ENCODE measurements around the gene CMC4.
A peak's percentile ranks its signal among the peaks of the same experiment; 100 is the strongest.

Gene CMC4, protein sequence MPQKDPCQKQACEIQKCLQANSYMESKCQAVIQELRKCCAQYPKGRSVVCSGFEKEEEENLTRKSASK

DNA sequence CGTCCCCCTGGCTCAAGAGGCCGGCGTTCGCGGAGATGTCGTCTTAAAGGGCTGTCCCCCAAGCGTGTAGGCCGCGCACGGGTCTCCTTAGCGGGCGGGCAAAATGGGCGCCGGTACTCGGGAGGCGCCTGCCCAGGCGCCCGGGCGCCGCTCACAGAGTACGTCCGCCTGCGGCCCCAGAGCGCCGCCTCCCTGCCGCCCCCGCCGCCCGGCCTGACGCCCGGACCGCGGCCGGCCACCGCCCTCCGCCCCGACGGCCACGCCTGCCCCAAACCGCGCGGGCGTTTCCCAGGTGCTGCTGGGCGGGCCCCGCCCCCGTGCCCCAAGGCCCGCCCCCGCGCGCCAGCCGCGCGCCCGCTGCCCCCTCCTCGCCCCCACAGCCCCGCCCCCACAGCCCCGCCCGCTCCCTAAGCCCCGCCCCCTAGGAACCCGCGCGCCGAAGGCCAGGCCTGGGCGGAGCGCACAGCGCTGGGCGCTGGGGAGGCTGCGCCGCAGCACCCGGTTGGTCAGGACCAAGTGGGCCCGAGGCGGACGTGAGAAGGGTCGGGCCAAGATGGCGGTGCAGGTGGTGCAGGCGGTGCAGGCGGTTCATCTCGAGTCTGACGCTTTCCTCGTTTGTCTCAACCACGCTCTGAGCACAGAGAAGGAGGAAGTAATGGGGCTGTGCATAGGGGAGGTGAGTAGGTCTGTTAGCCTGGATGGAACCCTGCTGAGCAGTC lies at the start of gene CMC4, which contains the start of the genes BRCC3 and MTCP1:
TSS of gene CMC4 (minus strand) at position 162 of the 719 bp plus-strand sequence. CDS start 7,113 bp downstream, outside the sequence.
TSS of gene BRCC3 (plus strand) at position 534 of the 719 bp plus-strand sequence. CDS start at position 554, 20 bp downstream.
TSS of gene MTCP1 (minus strand) at position 162 of the 719 bp plus-strand sequence. CDS start 5,126 bp downstream, outside the sequence.
- peak; percentile 68 to 73 for DNase-seq (ENCODE audit: low read depth in 2 of 2)

DNA sequence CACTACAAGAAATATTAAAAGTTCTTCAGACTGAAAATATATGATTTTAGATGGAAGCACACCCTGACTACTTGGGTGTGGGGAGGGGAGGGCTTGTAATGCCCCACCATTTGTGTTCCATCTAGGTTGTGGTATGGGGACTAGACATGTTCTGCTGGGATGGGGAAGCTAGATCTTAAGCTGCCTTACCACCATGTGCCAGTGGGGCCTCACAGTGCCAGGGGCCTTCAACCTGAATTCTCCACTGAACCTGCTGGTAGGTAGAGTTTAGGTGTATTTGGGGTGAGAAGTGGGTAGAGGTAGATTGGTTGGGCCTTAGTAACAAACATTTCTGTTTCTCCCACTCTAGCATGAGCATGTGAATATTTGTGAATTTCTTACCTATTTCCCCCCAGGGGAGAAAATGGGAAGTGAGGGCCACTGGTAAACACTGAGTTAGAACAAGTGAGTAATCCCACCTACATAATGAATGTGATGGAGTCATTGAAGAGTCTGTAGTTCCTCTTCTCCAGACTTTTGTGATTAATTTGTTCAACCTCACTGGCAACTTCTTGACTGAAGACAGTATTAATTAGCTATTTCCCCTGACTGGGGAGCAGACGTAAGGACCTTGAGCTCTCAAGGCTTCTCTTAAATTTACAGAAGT lies 44.4 kb upstream of the CMC4 start:
- no peak for DNase-seq (ENCODE audit: low read depth in 2 of 2)

DNA sequence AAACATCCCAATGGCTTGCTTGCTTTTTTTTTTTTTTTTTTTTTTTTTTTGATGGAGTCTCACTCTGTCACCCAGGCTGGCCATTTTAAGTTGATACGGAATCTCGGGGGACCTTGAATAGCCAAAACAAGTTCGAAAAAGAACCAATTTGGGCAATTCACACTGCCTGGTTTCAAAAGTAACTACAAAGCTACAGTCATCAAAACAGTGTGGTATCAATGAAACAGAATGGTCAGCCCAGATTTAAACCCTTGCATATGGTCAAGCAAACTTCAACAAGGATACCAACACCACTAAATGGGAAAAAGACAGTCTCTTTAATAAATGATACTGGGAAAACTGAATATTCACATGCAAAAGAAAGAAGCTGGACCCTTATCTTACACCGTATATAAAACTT lies 42.2 kb upstream of the CMC4 start:
- DNase-seq (ENCODE audit: low read depth in 2 of 2), result no peak

DNA sequence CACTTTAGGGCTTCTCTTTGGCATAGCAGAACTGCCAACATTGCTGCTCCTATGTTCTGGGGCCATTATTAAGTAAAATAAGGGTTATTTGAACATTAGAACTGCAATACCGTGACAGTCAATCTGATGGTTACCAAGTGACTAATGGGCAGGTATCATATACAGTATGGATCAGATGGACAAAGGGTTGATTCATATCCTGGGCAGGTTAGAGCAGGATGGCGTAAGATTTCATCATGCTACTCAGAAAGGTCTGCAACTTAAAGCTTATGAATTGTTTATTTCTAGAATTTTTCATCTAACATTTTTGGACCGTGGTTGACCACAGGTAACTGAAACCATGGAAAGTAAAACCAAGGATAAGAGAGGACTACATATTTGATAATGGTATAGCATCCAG lies 41.2 kb upstream of the CMC4 start:
- no peak for DNase-seq (ENCODE audit: low read depth in 2 of 2)

DNA sequence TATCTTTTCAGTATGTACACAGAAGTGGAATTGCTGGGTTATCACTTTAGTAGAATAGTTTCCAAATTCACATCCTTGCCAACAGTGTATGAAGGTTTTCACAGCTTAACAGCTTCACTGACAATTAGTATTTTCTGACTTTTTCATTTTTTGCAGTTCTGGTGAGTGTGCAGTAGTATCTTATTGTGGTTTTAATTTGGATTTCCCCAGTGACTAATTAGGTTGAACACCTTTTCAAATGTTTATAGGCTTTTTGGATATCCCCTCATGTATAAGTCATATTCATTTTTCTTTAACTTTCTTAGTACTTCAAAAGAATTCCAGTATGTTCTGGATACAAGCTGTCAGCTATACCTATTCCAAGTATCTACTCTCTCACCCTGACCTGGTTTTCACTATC lies 37.5 kb upstream of the CMC4 start:
- no peak for DNase-seq (ENCODE audit: low read depth in 2 of 2)

DNA sequence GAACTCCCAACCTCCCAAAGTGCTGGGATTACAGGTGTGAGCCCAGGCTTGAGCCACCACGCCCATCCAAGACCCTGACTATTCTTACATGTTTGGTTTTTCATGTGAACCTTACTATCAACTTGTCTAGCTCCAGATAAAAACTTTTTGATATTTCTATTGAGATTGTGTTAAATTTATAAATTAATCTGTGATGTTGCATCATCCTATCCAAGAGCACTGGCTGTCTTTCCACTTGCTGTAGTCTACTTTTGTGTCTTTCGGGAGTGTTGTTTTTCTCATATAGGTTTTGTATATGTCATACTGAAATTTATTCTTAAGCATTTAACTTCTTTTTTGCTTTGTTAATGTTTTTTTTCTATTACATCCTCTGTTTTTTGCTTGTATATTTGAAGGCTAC lies 35.0 kb upstream of the CMC4 start:
- no peak for DNase-seq (ENCODE audit: low read depth in 2 of 2)

DNA sequence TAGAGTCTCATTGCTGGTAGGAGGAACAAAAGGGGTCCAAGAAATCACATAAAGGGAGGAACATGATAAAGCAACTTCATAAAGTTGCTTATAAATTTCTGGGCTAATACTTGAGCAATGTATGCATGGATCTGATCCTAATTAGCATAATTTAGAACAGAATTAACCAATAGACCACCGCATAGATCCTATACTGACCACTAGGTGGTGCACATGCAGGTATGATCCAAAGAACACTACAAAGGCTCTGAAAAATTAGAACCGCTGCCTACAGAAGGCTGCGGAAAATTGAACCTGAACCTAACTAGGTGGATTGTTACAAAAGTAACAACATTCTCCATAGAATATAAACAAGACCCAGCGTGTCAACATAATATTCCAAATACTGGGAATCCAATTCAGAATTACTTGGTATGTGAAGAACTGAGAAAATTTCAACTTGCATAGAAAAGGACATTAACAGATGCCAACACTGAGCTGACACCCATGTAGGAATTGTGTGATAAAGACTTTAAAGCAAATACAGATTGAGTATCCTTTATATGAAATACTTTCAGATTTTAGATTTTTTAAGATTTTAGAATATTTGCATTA lies 23.6 kb upstream of the CMC4 start:
- DNase-seq (ENCODE audit: low read depth in 2 of 2), result no peak

DNA sequence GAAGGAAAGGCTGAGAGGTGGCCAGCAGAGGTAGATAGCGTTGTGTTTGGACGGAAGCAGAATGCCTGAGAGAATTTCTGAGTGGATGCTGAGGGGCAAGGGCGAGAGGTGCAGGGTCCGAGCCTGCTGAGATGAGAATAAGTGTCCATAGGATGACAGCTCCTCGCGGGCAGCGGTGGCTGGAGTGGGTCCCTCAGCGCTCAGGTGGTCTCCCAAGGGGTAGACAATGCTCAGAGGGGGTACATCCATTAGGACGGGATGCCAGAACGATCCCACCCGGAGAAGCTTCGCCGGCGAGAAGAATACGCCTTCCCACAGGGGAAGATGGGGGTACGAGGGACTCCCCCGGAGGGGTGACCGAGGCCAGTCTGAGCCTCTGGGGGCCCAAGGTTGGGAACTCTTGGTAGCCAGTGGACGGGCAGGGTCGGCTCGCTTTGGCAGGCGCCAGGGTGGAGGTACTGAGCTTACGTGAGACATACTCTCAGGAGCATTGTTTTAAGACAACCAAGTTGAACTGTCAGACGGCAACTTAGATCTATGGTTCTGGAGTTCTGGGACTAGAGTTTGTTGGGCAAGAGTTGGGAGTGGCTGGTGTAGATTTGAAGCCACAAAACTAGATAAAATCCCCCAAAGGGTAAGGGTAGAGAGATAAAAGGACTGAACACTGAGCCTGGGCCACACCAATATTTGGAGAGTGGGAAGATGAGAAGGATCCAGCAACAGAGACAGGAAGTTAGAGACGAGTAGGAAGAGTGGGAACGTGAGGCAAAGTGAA lies 16.2 kb upstream of the CMC4 start:
- DNase-seq (ENCODE audit: low read depth in 2 of 2), result no peak

DNA sequence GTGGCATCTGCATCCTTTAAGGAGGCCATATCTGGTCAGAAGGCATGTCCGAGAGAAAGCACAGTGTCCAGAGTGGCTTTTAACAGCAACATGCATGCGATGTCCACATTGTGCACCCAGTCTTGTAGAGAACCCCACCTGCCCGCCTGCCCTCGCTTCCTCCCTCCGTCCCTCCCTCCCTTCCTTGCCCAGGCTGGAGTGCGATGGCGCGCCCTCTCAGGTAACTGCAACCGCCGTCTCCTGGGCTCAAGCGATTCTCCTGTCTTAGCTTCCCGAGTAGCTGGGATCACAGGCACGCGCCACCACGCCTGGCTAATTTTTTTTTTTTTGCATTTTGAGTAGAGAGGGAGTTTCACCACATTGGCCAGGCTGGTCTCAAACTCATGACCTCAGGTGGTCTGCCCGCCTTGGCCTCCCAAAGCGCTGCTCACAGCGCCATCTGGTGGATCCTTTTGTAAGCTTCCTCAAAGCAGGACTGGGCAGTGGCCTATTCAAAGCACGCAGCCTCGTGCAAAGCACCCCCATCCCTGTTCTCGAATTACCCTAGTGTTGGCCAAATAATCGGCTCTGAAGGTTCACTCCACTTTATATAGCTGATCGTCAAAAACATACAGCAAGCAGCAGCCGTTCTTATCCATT lies 15.4 kb upstream of the CMC4 start:
- no peak for DNase-seq (ENCODE audit: low read depth in 2 of 2)

DNA sequence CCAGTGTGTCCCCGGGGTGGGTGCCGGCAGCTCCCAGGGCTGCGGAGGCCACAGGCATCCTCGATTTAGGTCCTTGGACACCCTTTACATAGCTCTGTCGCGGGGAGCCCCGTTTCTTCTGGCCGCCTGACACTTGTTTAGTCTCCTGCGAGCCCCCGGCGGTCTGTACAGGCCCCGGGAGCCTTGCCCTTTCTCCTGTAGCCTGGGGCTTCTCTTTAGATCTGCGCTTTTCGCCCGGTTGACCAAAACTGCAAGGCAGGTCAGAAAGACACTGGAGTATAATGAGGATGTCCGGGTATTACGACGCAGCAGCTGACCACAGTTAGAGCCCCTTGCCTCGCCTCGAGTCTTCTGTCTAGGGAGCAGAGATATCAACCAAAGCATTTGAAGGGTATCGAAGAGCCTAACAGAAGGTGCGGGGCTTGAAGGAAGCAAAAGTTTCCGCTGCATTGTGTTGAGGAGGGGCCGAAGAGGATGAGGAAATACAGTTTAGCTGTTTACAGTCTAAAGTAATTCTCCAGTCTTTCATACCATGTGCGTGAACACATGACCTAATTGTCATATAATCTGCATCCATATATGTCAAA lies 851 bp upstream of the CMC4 start:
- DNase-seq (ENCODE audit: low read depth in 2 of 2), result no peak

DNA sequence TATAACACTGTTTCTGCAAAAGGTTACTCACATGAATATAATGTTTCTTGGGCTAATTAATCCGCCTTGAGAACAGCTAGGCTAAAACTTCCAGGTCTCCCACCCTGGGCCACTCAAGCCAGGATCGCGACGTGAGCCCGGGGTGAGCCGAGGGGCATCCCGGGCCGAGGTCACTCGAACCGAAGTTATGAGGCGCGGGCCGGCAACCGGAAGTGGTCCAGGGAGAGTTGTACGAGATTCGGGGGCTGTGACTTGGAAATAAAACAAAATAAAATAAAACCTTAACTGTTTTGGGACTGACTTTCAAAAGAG lies 317 bp downstream of the CMC4 start:
- no peak for DNase-seq (ENCODE audit: low read depth in 2 of 2)

DNA sequence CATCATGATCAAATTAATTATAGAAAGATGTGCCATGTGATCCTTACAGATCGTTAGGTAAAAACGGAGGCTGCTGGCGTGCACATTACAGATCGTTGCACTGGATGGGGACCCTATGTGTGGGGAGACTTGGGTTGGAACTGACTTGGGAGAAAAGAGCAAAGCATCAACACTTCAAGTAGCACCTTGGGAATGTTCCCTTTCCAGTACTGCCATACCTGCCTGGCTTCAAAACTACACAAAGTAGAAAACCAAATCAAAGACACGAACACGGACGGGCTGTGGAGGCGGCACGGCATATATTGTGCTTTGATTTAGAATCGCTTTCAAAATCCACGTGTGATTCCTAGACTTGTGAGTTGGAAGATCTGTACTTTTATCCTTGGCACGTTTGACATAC lies 898 bp downstream of the CMC4 start:
- no peak for DNase-seq (ENCODE audit: low read depth in 2 of 2)

DNA sequence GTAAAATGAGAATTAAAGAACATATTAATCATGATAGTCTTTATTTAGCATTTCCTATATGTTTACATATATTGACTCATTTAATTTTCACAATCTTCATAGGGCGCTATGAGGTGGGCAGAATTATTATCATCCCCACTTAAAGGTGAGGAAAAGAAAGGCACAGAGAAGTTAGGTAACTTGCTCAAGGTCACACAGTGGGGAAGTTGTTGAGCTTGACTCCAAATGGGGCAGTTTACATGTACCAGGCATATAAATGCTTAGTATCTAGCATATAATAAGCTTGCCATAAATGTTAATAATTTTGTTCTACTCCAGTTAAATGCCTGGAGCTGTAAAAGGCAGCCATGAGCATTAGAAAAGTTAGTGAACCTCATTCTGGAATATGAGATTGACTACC lies 1.5 kb downstream of the CMC4 start:
- DNase-seq (ENCODE audit: low read depth in 2 of 2), result no peak

DNA sequence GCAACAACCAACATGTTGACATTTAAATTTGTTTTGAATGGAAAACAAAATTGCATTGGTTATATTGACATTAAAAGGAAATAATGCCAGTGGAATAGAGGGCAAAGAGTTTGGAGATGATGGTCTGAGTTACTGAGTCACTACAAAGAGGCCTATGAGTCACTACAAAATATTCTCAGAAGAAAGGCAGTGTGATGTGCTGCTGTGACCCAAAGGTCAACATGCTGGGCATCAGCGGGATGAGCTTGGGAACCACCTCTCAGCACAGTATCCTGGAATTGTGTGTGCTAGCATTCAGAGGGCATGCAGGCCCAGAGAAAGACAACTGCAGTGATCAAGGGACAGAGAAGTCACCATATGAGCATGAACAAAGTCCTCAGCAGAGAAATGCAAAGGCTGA lies 2.8 kb downstream of the CMC4 start:
- DNase-seq (ENCODE audit: low read depth in 2 of 2), result no peak

DNA sequence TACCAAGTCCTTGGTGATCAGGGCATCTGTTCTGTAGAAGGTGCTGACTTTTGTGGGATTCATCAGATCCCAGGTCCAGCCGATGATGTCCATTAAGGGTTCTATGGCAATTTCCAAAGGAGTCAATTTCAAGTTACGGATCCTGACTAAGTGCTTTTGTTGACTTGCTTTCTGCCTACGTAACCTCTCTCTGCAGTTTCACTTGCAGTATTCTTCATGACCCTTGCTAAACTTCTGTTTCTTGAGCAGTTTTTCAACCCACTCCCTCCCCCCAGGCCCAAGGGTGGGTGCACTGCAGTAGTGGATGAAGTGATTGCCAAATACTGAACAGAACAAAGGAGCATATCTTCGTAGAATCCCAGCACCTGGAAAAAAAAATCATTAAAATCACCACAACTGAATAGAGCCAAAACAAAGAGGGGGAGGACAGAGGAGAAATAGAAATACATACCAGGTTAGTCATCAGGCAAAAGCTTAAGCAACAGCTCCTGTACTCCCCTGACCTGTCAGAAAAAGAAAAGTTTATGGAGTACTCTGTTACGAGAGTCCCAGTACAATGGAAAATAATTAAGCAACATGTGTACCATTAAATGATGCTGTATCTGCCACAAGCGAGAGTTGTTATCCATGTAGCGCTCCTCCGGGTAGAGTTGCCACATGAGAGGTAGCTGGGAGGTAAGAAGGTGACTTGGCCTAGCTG lies 5.8 kb downstream of the CMC4 start:
- DNase-seq (ENCODE audit: low read depth in 2 of 2), result no peak

DNA sequence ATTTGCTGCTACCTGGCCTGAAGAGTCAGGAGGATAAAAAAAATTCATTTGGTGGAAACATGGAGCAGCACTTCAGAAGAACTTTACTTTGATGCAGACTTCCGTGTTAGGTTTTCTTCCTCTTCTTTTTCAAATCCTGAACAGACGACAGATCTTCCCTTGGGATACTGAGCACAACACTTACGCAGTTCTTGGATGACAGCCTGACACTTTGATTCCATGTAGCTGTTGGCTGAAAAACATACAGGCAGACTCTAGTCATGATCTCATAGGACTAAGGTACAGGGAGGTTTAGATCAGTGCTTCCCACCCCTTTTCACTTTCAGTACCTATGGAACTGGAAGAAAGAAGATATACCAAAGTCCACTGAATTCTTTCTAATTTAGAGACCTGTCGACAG lies 9.2 kb downstream of the CMC4 start:
- no peak for DNase-seq (ENCODE audit: low read depth in 2 of 2)

DNA sequence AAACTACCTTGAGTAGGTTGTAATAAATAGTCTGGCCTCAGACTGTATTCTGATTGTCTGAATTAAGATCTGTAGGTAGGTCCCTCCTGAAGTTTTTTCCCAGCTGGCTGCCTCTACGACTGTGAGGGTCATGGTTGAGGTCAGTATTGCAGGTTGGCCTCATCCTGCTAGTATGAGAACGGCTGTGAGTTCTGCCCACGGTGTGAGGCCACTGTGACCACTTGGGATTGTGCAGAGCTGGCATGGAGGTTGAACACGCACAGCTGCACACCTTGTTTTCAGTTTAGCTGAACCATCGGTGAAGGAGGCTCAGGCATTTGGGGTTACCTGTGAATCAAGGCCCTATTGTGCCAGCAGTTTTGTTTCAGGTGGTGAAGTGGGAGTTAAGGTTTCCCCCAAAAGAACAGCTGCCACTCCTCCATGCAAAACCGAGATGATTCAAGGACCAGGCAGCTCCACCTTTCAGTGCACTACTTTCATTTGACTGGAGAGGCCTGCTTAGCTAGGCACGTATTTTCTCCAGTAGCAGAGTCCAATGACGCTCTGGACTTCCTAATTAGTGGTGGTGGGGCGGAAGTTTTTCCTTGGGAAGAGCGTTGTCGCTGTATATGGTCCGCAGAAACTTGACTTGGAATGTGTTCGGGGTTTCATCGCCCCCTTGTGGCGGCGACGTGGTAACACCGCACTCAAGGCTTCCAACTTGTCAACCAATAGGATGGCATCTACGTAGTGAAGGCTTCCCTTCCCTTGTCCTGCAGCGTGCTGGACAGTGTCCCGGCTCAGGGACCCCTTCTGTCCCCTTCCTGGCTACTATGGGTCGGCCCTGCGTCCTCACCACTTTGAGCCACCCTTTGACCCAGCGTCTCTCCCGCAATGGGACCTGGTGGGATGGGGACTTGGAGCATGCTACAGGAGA lies 13.8 kb downstream of the CMC4 start:
- DNase-seq (ENCODE audit: low read depth in 2 of 2), result no peak

DNA sequence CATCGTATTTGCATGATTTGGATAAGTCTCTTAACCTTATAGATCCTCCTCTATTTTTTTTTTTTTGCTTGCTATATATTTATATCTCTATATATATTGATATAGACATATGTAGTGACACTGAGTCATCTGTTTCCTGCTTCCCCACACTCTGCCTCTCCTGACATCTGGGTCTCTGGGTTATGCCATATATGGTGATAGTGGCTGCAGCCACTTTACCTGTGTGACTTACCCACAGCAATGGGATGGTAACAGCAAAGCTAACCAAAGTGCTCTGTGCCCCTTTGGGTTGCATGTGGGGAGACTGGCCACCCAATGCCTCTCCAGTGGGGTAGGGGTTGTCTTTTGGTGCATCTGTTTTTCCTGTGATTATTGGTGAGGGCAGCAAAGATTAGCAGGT lies 14.5 kb downstream of the CMC4 start:
- DNase-seq (ENCODE audit: low read depth in 2 of 2), result no peak

DNA sequence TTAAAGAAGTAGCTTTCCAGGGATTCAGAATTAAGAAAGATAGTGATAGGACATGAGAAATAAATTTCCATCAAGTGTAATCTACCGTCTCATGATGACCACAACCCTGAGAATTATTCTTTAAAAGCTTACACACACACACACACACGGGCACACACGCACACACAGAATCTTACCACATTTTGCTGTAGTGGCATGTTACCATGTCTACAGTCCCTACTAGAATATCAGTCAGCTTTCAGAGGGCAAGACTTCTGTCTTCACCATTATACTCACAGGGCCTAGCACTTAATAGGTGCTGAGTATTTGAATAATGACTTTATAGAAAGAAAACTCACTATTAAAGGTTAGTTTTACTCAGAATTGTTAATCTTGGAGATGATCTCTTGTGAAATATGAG lies 15.4 kb downstream of the CMC4 start:
- DNase-seq (ENCODE audit: low read depth in 2 of 2), result no peak

DNA sequence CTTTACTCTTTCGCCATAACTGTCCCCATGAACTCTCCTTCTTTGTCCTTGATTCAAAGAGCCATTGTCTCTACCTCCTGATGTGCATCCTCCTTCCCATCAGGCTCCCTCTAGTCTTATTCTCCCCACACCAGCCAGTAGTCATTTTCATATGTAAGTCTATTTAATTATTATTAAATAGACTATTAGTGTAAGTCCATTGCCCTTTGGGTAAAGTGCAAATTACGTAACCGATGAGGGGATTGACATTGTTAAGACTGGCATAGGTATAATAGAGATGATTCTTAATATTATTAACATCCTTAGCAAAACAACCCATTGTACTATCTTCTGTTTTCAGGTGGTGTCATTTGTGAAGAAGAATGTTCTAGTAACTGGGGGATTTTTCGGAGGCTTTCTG lies 16.7 kb downstream of the CMC4 start:
- DNase-seq (ENCODE audit: low read depth in 2 of 2), result no peak

Measured in stimulated activated CD8-positive, alpha-beta memory T cell treated with anti-CD3 and anti-CD28 coated beads, Interleukin-15, amount 100 ng/mL, for 48 hours (primary cell).